SU-DHL-6 (cell line): ENCODE data around the gene CFAP97D2.

Experiments used
- H2AFZ ChIP-seq: fragments of 200-600 bp; sonication (generic); 2 replicates; pipeline ENCODE4 v1.6.1; 2014; ENCODE audit warnings: low read depth, mild to moderate bottlenecking, moderate library complexity, mixed read lengths, antibody characterized with exemption, low read length; ENCODE audit not compliant: severe bottlenecking
- H3F3A ChIP-seq: fragments of 200-600 bp; shearing (Covaris generic); 2 replicates; pipeline ENCODE4 v1.6.0; 2016; ENCODE audit warnings: antibody characterized with exemption, mild to moderate bottlenecking; ENCODE audit not compliant: insufficient read depth
- H3K27ac ChIP-seq: fragments of 200-600 bp; sonication (generic); 2 replicates; pipeline ENCODE4 v1.5.1; 2016; ENCODE audit warnings: low read depth, mild to moderate bottlenecking, low read length, moderate library complexity, mixed read lengths
- H3K27me3 ChIP-seq: fragments of 200-600 bp; sonication (generic), shearing (Covaris generic); 2 replicates; pipeline ENCODE4 v1.6.0; 2014; ENCODE audit warnings: mild to moderate bottlenecking, low read length
- H3K36me3 ChIP-seq: fragments of 200-600 bp; sonication (generic); 2 replicates; pipeline ENCODE4 v1.6.1; 2014; ENCODE audit warnings: mild to moderate bottlenecking, low read length, mixed read lengths
- H3K4me2 ChIP-seq: fragments of 300-600, 200-600 bp; shearing (Covaris generic), sonication (generic); 2 replicates; pipeline ENCODE4 v1.6.0; 2014; ENCODE audit warnings: low read length, low read depth, mild to moderate bottlenecking; ENCODE audit not compliant: poor library complexity, severe bottlenecking
- H3K4me3 ChIP-seq: fragments of 200-600 bp; sonication (generic); 2 replicates; pipeline ENCODE4 v1.5.1; 2014; ENCODE audit warnings: antibody characterized with exemption, low read length, mild to moderate bottlenecking, mixed read lengths; ENCODE audit not compliant: insufficient read depth, poor library complexity, severe bottlenecking
- H3K79me2 ChIP-seq: fragments of 200-600 bp; sonication (generic); 2 replicates; pipeline ENCODE4 v1.6.1; 2014; ENCODE audit warnings: mild to moderate bottlenecking, low read length, moderate library complexity; ENCODE audit not compliant: insufficient read depth
- H3K9ac ChIP-seq: fragments of 200-600 bp; sonication (generic); 2 replicates; pipeline ENCODE4 v1.7.0; 2014; ENCODE audit warnings: mild to moderate bottlenecking, low read length
- H3K9me2 ChIP-seq: fragments of 200-600 bp; sonication (generic); replicated peaks from 2 replicates; pipeline ENCODE4 v1.6.1; 2014; ENCODE audit warnings: low read length; ENCODE audit not compliant: insufficient read depth
- H3K9me3 ChIP-seq: fragments of 200-600 bp; sonication (generic); 2 replicates; pipeline ENCODE4 v1.6.1; 2014; ENCODE audit warnings: low read length, mixed read lengths; ENCODE audit not compliant: insufficient read depth
- H4K20me1 ChIP-seq: fragments of 200-600 bp; sonication (generic); 2 replicates; pipeline ENCODE4 v1.6.1; 2014; ENCODE audit warnings: low read depth, mild to moderate bottlenecking, antibody characterized with exemption, low read length, moderate library complexity, mixed read lengths
- EZH2phosphoT487 ChIP-seq: fragments of 200-600 bp; sonication (generic), shearing (Covaris generic); conservative IDR thresholded peaks from 2 replicates; pipeline ENCODE4 v1.6.1; 2018; ENCODE audit warnings: mild to moderate bottlenecking, antibody characterized with exemption, low read length, moderate library complexity, mixed read lengths
- TF ChIP-seq, protein P1 (sequence below): fragments of 200-600 bp; sonication (generic); IDR thresholded peaks from one replicate; pipeline ENCODE4 v1.5.1; 2017; ENCODE audit warnings: antibody characterized with exemption, mild to moderate bottlenecking, low read length, moderate library complexity; ENCODE audit not compliant: insufficient read depth, poor library complexity, severe bottlenecking

CFAP97D2 gene

DNA sequence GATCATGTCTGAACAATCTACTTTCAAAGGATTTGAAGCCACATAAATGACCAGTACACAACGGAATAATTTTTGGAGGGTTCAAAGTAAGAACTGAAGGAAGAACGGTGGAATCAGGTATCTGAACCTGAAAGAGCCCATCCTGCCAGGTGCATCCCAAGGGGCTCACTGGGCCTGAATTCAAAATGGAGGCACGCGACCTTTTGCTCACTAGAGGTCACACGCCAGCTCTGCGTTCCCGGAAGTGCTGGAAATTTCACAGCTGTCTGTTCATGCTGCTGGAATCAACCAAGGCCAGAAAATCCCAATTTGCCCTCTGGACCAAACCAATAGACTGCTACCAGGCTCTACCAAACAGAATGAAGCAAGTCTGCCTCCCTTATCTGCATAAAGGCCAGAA, 42.5 kb upstream of the CFAP97D2 start:
- TF ChIP-seq, protein P1, sequence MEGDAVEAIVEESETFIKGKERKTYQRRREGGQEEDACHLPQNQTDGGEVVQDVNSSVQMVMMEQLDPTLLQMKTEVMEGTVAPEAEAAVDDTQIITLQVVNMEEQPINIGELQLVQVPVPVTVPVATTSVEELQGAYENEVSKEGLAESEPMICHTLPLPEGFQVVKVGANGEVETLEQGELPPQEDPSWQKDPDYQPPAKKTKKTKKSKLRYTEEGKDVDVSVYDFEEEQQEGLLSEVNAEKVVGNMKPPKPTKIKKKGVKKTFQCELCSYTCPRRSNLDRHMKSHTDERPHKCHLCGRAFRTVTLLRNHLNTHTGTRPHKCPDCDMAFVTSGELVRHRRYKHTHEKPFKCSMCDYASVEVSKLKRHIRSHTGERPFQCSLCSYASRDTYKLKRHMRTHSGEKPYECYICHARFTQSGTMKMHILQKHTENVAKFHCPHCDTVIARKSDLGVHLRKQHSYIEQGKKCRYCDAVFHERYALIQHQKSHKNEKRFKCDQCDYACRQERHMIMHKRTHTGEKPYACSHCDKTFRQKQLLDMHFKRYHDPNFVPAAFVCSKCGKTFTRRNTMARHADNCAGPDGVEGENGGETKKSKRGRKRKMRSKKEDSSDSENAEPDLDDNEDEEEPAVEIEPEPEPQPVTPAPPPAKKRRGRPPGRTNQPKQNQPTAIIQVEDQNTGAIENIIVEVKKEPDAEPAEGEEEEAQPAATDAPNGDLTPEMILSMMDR: no peak
- no peak for TF ChIP-seq EZH2phosphoT487
- H3K79me2 ChIP-seq: no peaks in the 10 kb centered on the region

DNA sequence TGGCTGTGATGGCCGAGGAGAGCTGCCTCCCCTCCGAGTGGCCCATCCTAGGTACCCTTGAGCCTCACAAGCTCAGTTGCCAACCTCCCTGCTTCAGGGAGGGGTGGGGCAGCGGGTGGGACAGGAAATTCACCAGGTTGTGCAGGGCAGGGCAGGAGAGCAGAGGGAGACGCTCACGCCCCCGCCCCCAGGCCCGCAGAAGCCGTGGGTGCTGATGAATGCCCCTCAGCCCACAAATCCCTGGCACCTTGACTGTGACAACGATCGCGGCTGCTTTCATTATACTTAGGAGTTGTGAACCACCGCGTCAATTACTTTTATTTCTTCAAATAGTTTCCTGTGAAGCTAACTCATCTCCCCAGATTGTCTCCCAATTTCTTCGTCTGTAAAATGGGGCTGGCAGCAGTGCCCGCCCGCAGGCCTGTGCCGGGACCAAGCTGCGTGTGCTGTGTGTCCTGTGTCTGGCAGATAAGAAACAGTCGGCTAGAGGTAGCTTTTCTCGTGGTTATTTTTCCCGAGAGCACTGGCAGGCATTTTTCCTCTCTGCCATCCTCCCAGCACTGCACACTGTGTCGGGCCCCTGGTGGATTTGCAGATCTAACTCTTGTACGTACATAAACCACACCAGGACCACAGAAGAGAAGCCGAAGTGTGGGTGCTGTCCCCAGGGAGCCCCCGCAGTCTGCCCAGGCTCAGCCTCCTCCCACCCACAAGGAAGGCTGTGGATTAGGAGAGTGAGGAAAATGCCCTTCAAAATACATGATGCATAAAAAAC, 38.7 kb upstream of the CFAP97D2 start:
- Histone ChIP-seq H3F3A (no peaks in the 10 kb centered on the region), H3K9ac (no peak overlapping the region), H3K36me3 (no peaks in the 10 kb centered on the region), H3K4me2 (no peak overlapping the region), H3K79me2 (no peaks in the 10 kb centered on the region), H2AFZ (no peak overlapping the region), H4K20me1 (no peaks in the 10 kb centered on the region), H3K9me3 (no peaks in the 10 kb centered on the region), H3K9me2 (no peaks in the 10 kb centered on the region), H3K4me3 (no peak overlapping the region), H3K27ac (no peak overlapping the region), H3K27me3 (no peaks in the 10 kb centered on the region)
- TF ChIP-seq, protein P1: no peak
- TF ChIP-seq EZH2phosphoT487: no peak

More for the DNA sequence above, 42.5 kb upstream of the CFAP97D2 start:
- Histone ChIP-seq H3K36me3 (no peaks in the 10 kb centered on the region), H4K20me1 (no peaks in the 10 kb centered on the region), H3K4me2 (no peak overlapping the region), H2AFZ (no peak overlapping the region), H3K9me3 (no peaks in the 10 kb centered on the region), H3K27ac (no peak overlapping the region), H3K9ac (no peak overlapping the region), H3K4me3 (no peak overlapping the region), H3K27me3 (no peaks in the 10 kb centered on the region), H3K9me2 (no peaks in the 10 kb centered on the region), H3F3A (no peaks in the 10 kb centered on the region)

DNA sequence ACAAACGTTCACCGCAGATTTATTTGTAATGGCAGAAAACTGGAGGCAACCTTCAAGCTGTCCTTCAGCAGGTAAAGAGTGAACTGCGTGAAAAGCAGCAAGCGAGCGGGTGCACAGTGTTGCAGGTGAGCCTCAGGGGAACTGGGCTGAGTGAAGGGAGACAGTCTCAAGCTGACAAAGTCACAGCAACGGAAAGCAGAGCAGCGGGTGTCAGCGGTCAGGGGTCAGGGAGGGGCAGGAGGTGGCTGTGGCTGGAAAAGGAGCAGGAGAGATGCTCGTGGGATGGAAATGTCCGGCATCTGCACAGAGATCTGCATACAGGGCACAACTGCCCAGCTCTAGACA, 38.2 kb upstream of the CFAP97D2 start:
- H3K4me2 ChIP-seq: no peak overlapping the region

More for the DNA sequence above, 38.2 kb upstream of the CFAP97D2 start:
- Histone ChIP-seq H3K36me3 (no peaks in the 10 kb centered on the region), H3K9me2 (no peaks in the 10 kb centered on the region), H3K79me2 (no peaks in the 10 kb centered on the region), H4K20me1 (no peaks in the 10 kb centered on the region), H3F3A (no peaks in the 10 kb centered on the region), H3K9ac (no peak overlapping the region), H3K4me3 (no peak overlapping the region), H3K27ac (no peak overlapping the region), H3K9me3 (no peaks in the 10 kb centered on the region), H3K27me3 (no peaks in the 10 kb centered on the region), H2AFZ (no peak overlapping the region)
- no peak for TF ChIP-seq EZH2phosphoT487
- TF ChIP-seq, protein P1: no peak
